ENCODE data around the gene PPP1R14B. TPM values are rescaled to one million over a fixed set of nuclear protein-coding genes. Genes with fewer than 3 reads are reported as not detected.

The PPP1R14B gene
- total RNA-seq, 2 experiments from 2014 or later, result 285 to 287 TPM

- intact Hi-C loops (cut with micrococcal nuclease), result no loop called here
- Mint-ChIP-seq H3K36me3 (ENCODE audit: low read depth) (peaks cover 2% of the 10 kb centered on the region), H3K4me3 (peak overlapping the region; percentile 18), H3K27ac (no peak overlapping the region), H3K9me3 (no peaks in the 10 kb centered on the region), H3K27me3 (no peaks in the 10 kb centered on the region), H3K4me1 (ENCODE audit: low read depth) (peaks cover 14% of the 10 kb centered on the region)
- DNase-seq (no peak), ATAC-seq (no peak)
- ChIA-PET POLR2A (interaction anchor here (1.7 to 10.0 kb wide), 3 partner anchors 15 to 46 kb away, joined by 5 to 132 read pairs (median 11); partner anchors contain the start of gene FERMT3), CTCF (interaction anchor here (0.7 to 5.3 kb wide), 6 partner anchors 10 to 51 kb away, joined by 3 to 35 read pairs (median 12); no protein-coding TSS in a partner anchor)
- no peak for TF ChIP-seq CTCF (IDR thresholded peaks at IDR 0.05)
Observed at GRCh38 chr11:64253043-64253442, 6.3 kb upstream of the PPP1R14B start.

GRCh38 chr11:64252003-64252872, 5.5 kb upstream of the PPP1R14B start:
- Mint-ChIP-seq H3K4me1 (ENCODE audit: low read depth) (peaks cover 16% of the 10 kb centered on the region), H3K27ac (no peak overlapping the region), H3K4me3 (peak overlapping the region; percentile 90), H3K9me3 (no peaks in the 10 kb centered on the region), H3K27me3 (no peaks in the 10 kb centered on the region), H3K36me3 (ENCODE audit: low read depth) (peaks cover 2% of the 10 kb centered on the region)
- TF ChIP-seq CTCF (IDR thresholded peaks at IDR 0.05), result peak; percentile 31
- intact Hi-C loops (cut with micrococcal nuclease), result no loop called here
- DNase-seq (no peak), ATAC-seq (no peak)
- ChIA-PET CTCF (interaction anchor here (0.6 to 5.3 kb wide), 16 partner anchors 9 to 103 kb away, joined by 3 to 42 read pairs (median 5); partner anchors contain the start of genes CATSPERZ, FERMT3, PRDX5 and TRMT112), POLR2A (interaction anchor here (1.0 to 10.0 kb wide), 4 partner anchors 17 to 48 kb away, joined by 3 to 132 read pairs (median 4); partner anchors contain the start of gene FERMT3)

DNA sequence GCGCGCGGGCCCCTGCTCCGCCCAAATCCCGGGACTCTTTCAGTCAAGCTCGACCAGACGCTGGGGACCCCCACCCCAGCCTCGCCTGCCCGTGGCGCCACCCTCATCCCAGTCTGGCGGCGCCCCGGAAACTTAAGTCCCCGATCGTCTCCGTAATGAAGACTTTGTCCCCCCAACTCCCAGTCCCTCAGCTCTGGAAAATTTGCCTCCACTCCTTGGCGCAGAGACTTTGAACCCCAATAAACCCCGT, 4.9 kb upstream of the PPP1R14B start:
- CTCF ChIA-PET, result interaction anchor here (0.6 to 5.3 kb wide), 16 partner anchors 9 to 103 kb away, joined by 3 to 42 read pairs (median 5); partner anchors contain the start of genes CATSPERZ, FERMT3, PRDX5 and TRMT112
- H3K27me3 Mint-ChIP-seq, result no peaks in the 10 kb centered on the region
- H3K36me3 Mint-ChIP-seq (ENCODE audit: low read depth), result peaks cover 2% of the 10 kb centered on the region
- no peak for TF ChIP-seq CTCF (IDR thresholded peaks at IDR 0.05)
- ATAC-seq (no peak), DNase-seq (no peak)
- peak overlapping the region; percentile 90 for H3K4me3 Mint-ChIP-seq
- H3K27ac Mint-ChIP-seq, result no peak overlapping the region
- peaks cover 16% of the 10 kb centered on the region for H3K4me1 Mint-ChIP-seq (ENCODE audit: low read depth)
- POLR2A ChIA-PET, result interaction anchor here (1.0 to 10.0 kb wide), 4 partner anchors 18 to 47 kb away, joined by 3 to 132 read pairs (median 4); partner anchors contain the start of gene FERMT3
- intact Hi-C loops (cut with micrococcal nuclease), result no loop called here
- no peaks in the 10 kb centered on the region for H3K9me3 Mint-ChIP-seq

DNA sequence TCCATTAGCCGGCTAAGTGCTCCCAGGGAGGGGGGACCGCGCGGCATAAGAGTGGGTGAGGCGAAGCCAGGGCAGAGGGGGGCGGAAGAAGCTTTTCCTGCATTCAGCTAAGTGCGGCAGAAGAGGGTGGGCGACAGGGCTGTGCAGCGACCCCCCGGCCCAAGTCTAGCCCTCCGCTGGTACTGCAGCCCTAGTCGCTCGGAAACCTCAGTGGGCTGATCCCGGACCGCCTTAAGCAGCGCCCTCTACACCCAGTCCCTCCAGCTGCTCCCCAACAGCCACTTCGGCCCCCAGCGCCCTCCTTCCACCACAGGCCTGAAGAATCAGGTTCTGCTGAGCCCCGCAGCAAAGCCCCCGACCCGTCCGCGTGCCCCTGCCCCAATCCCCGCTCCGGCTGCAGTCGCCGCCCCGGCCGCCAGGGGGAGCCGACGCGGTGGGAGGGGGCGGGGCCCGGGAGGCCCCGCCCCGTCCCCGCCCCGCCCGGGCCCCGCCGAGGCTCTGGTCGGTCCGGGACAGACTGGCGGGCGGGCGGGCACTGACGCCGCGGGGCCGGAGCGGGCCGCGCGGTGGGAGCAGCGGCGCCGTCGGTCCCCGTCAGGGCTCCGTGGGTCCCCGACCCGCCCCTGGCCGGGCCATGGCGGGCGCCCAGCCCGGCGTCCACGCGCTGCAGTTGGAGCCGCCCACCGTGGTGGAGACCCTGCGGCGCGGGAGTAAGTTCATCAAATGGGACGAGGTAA, 4.4 kb upstream of the PPP1R14B start, which contains the start of gene PLCB3:
Gene PLCB3 (plus strand): TSS at position 515 of the 737 bp plus-strand sequence. CDS start 120 bp downstream, at position 635.
- DNase-seq, result peak; percentile 53
- peaks cover 2% of the 10 kb centered on the region for H3K36me3 Mint-ChIP-seq (ENCODE audit: low read depth)
- H3K4me1 Mint-ChIP-seq (ENCODE audit: low read depth), result peaks cover 16% of the 10 kb centered on the region
- POLR2A ChIA-PET, result interaction anchor here (0.5 to 10.0 kb wide), 11 partner anchors 9 to 53 kb away, joined by 3 to 132 read pairs (median 3); partner anchors contain the start of genes FERMT3 and FKBP2
- H3K9me3 Mint-ChIP-seq, result no peaks in the 10 kb centered on the region
- intact Hi-C loops (cut with micrococcal nuclease), result no loop called here
- ATAC-seq, result peak; percentile 74
- peak within 1 kb of the TSS; percentile 90 for H3K4me3 Mint-ChIP-seq
- no peaks in the 10 kb centered on the region for H3K27me3 Mint-ChIP-seq
- CTCF ChIA-PET, result interaction anchor here (0.6 to 5.3 kb wide), 25 partner anchors 8 to 249 kb away, joined by 3 to 42 read pairs (median 4); partner anchors contain the start of genes BAD, CATSPERZ, FERMT3 and FKBP2
- peak within 1 kb of the TSS; percentile 71 for H3K27ac Mint-ChIP-seq
- TF ChIP-seq CTCF (IDR thresholded peaks at IDR 0.05), result peak; percentile 73

Measured in activated CD8-positive, alpha-beta T cell treated with anti-CD3 and anti-CD28 coated beads for 36 hours (primary cell).